ENCODE data around the gene DSCAML1.

DNA sequence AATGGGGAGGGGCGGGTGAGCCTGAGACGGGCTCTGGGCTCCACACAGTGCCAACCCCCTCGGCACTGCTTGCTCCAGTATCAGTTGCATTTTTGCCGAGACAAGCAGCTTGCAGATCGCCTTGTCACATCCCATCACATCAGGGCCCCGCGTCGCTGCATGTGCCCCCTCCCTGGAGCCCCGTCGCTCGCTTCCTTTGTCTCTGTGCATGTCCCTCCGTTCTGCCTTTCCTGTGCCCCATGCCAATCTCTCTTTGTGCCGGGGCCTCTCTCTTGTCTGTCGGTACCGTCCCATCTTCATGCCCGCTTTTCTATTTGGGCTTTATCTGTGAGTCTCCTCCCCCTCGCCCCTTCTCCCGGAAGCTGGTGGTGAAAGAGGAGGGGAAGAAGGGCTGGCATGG lies 267.2 kb downstream of the DSCAML1 start:
- TF ChIP-seq SPI1 (IDR thresholded peaks at IDR 0.05; ENCODE audit: low read depth, low read length) (no peak), POLR2AphosphoS5 (IDR thresholded peaks at IDR 0.05; ENCODE audit: low read depth, low read length) (no peak), PAX5 (IDR thresholded peaks at IDR 0.05; ENCODE audit: insufficient read depth, low read length, severe bottlenecking) (no peak)

Data from GM12891 (cell line).